ENCODE measurements around the gene RASD1.

RASD1 gene

DNA sequence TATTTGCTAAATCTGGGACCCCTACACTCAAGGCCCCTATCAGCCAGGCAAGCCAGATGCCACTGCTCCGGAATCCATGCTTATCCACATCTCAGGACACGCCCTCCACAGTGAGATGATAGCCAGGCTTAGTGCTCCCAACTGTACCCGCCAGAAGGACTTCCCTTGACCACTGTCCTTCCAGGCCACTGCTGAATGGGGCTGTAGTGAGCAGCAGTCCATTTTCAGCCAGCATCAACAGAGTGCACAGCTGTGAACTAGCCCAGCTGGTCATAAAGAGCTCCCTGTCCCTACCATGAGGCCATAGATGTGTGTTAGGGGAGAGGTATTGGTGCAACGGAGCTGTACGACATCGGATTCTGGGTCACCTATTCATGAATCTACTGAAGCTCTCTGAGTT is 32.4 kb downstream of the RASD1 start:
- no peak overlapping the region for H4K91ac ChIP-seq (ENCODE audit: low read depth, low read length, poor library complexity)
- no CpG with 5 or more reads among the region's 6 CpGs for WGBS, 2 donors (ENCODE audit: extremely low coverage in 2 of 2, insufficient read length in 2 of 2, insufficient replicate concordance in 1 of 2)

GRCh38 chr17:17462048-17462824 is 34.0 kb downstream of the RASD1 start:
- H3K4me2 ChIP-seq (ENCODE audit: insufficient read depth, low read length, poor library complexity, severe bottlenecking) = no peak overlapping the region
- H2AK5ac ChIP-seq (ENCODE audit: low read depth, low read length) = peak overlapping the region; percentile 56
- peak overlapping the region; percentile 38 for H3K14ac ChIP-seq (ENCODE audit: low read length)
- H3K4me3 ChIP-seq (ENCODE audit: low read length in 2 of 2) = no peak overlapping the region
- H2BK5ac ChIP-seq (ENCODE audit: low read length) = peak overlapping the region; percentile 24
- H4K8ac ChIP-seq (ENCODE audit: low read depth, low read length) = no peak overlapping the region
- H3K9me3 ChIP-seq (replicated peaks in 1 of 2; ENCODE audit: control insufficient read depth in 2 of 2, insufficient read depth in 1 of 2, low read depth in 1 of 2, low read length in 2 of 2) = peaks cover 0 to 3% of the 10 kb centered on the region in 2 donors
- no peak overlapping the region for H3K4ac ChIP-seq (ENCODE audit: low read length)
- WGBS, 2 donors (ENCODE audit: extremely low coverage in 2 of 2, insufficient read length in 2 of 2, insufficient replicate concordance in 1 of 2) = no CpG with 5 or more reads among the region's 15 CpGs
- peaks cover 0 to 4% of the 10 kb centered on the region in 2 donors for H3K4me1 ChIP-seq (ENCODE audit: control insufficient read depth in 2 of 2, insufficient read depth in 1 of 2, low read depth in 1 of 2, low read length in 2 of 2)
- peak overlapping the region; percentile 93 for H2BK120ac ChIP-seq (ENCODE audit: low read depth, low read length)
- H3K18ac ChIP-seq (ENCODE audit: low read length) = peak overlapping the region; percentile 82
- no peaks in the 10 kb centered on the region for H3K79me1 ChIP-seq (ENCODE audit: low read depth, low read length)
- H3K27ac ChIP-seq (replicated peaks; ENCODE audit: low read length) = no peak overlapping the region
- H3K27me3 ChIP-seq (ENCODE audit: control insufficient read depth in 3 of 3, insufficient read depth in 3 of 3, low read depth in 1 of 3, low read length in 3 of 3) = peaks cover 0 to 27% (median 0%) of the 10 kb centered on the region in 3 experiments
- H3K23ac ChIP-seq (ENCODE audit: low read depth, low read length, poor library complexity) = no peak overlapping the region
- H4K91ac ChIP-seq (ENCODE audit: low read depth, low read length, poor library complexity) = no peak overlapping the region
- no peak overlapping the region for H2AFZ ChIP-seq (ENCODE audit: low read length)
- no peaks in the 10 kb centered on the region for H3K36me3 ChIP-seq (replicated peaks in 1 of 2; ENCODE audit: control insufficient read depth in 2 of 2, insufficient read depth in 2 of 2, low read length in 2 of 2)
- H2BK15ac ChIP-seq (ENCODE audit: low read length) = no peak overlapping the region
- H2BK12ac ChIP-seq (ENCODE audit: low read length) = no peak overlapping the region
- H3K9ac ChIP-seq (ENCODE audit: low read depth, low read length, poor library complexity) = no peak overlapping the region
- DNase-seq (ENCODE audit: low spot score) = no peak

More for the DNA sequence above, 32.4 kb downstream of the RASD1 start:
- Histone ChIP-seq H3K4me3 (ENCODE audit: low read length in 2 of 2) (no peak overlapping the region), H4K8ac (ENCODE audit: low read depth, low read length) (no peak overlapping the region), H2BK12ac (ENCODE audit: low read length) (no peak overlapping the region), H3K9me3 (replicated peaks in 1 of 2; ENCODE audit: control insufficient read depth in 2 of 2, insufficient read depth in 1 of 2, low read depth in 1 of 2, low read length in 2 of 2) (peaks cover 0 to 3% of the 10 kb centered on the region in 2 donors), H3K23ac (ENCODE audit: low read depth, low read length, poor library complexity) (no peak overlapping the region), H3K36me3 (replicated peaks in 1 of 2; ENCODE audit: control insufficient read depth in 2 of 2, insufficient read depth in 2 of 2, low read length in 2 of 2) (no peaks in the 10 kb centered on the region), H2AK5ac (ENCODE audit: low read depth, low read length) (no peak overlapping the region), H3K27ac (replicated peaks; ENCODE audit: low read length) (no peak overlapping the region), H2BK15ac (ENCODE audit: low read length) (no peak overlapping the region), H3K79me1 (ENCODE audit: low read depth, low read length) (no peaks in the 10 kb centered on the region), H3K18ac (ENCODE audit: low read length) (no peak overlapping the region), H2BK120ac (ENCODE audit: low read depth, low read length) (no peak overlapping the region), H3K14ac (ENCODE audit: low read length) (no peak overlapping the region), H3K4me1 (ENCODE audit: control insufficient read depth in 2 of 2, insufficient read depth in 1 of 2, low read depth in 1 of 2, low read length in 2 of 2) (peaks cover 0 to 4% of the 10 kb centered on the region in 2 donors), H3K4me2 (ENCODE audit: insufficient read depth, low read length, poor library complexity, severe bottlenecking) (no peak overlapping the region), H2AFZ (ENCODE audit: low read length) (no peak overlapping the region), H3K27me3 (ENCODE audit: control insufficient read depth in 3 of 3, insufficient read depth in 3 of 3, low read depth in 1 of 3, low read length in 3 of 3) (peaks cover 0 to 31% (median 0%) of the 10 kb centered on the region in 3 experiments), H2BK5ac (ENCODE audit: low read length) (no peak overlapping the region), H3K4ac (ENCODE audit: low read length) (no peak overlapping the region), H3K9ac (ENCODE audit: low read depth, low read length, poor library complexity) (no peak overlapping the region)
- no peak for DNase-seq (ENCODE audit: low spot score)

GRCh38 chr17:17460038-17460437 is 36.2 kb downstream of the RASD1 start:
- Histone ChIP-seq H3K23ac (ENCODE audit: low read depth, low read length, poor library complexity) (peak overlapping the region; percentile 15), H2BK12ac (ENCODE audit: low read length) (no peak overlapping the region), H2BK15ac (ENCODE audit: low read length) (no peak overlapping the region), H3K9ac (ENCODE audit: low read depth, low read length, poor library complexity) (no peak overlapping the region), H3K4me2 (ENCODE audit: insufficient read depth, low read length, poor library complexity, severe bottlenecking) (no peak overlapping the region), H2BK120ac (ENCODE audit: low read depth, low read length) (no peak overlapping the region), H4K91ac (ENCODE audit: low read depth, low read length, poor library complexity) (no peak overlapping the region), H2AK5ac (ENCODE audit: low read depth, low read length) (no peak overlapping the region), H3K27ac (replicated peaks; ENCODE audit: low read length) (no peak overlapping the region), H4K8ac (ENCODE audit: low read depth, low read length) (no peak overlapping the region), H3K36me3 (replicated peaks in 1 of 2; ENCODE audit: control insufficient read depth in 2 of 2, insufficient read depth in 2 of 2, low read length in 2 of 2) (no peaks in the 10 kb centered on the region), H3K4me3 (ENCODE audit: low read length in 2 of 2) (peak overlapping the region in 1 of 2 donors; percentile 53), H3K79me1 (ENCODE audit: low read depth, low read length) (no peaks in the 10 kb centered on the region), H2BK5ac (ENCODE audit: low read length) (no peak overlapping the region), H2AFZ (ENCODE audit: low read length) (no peak overlapping the region), H3K9me3 (replicated peaks in 1 of 2; ENCODE audit: control insufficient read depth in 2 of 2, insufficient read depth in 1 of 2, low read depth in 1 of 2, low read length in 2 of 2) (peaks cover 0 to 3% of the 10 kb centered on the region in 2 donors), H3K14ac (ENCODE audit: low read length) (no peak overlapping the region), H3K27me3 (ENCODE audit: control insufficient read depth in 3 of 3, insufficient read depth in 3 of 3, low read depth in 1 of 3, low read length in 3 of 3) (peaks cover 0 to 17% (median 0%) of the 10 kb centered on the region in 3 experiments), H3K18ac (ENCODE audit: low read length) (no peak overlapping the region), H3K4ac (ENCODE audit: low read length) (no peak overlapping the region), H3K4me1 (ENCODE audit: control insufficient read depth in 2 of 2, insufficient read depth in 1 of 2, low read depth in 1 of 2, low read length in 2 of 2) (no peaks in the 10 kb centered on the region)
- 100% methylated on average over 2 of the region's 4 CpGs; no CpG with 5 or more reads in 1 of the 2 donors for WGBS, 2 donors (ENCODE audit: extremely low coverage in 2 of 2, insufficient read length in 2 of 2, insufficient replicate concordance in 1 of 2)
- DNase-seq (ENCODE audit: low spot score) = no peak

DNA sequence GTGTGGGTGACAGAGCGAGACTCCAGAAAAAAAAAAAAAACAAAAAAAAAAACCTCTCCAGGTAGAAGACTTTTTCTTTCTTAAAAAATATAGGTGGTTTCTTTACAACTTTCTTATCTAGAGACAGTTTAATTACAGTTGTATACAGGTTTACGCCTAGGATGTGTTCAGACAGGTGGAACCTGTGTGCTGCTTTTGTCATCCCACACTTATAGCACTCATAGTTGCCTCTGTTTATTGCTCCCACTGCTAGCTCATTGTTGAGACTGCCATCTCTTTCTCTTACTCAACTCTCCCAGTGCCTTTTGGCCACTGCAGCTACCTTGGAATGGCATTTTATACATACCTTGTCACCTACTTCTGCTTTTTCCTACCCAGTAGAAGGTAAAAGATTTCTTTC is 38.5 kb downstream of the RASD1 start:
- Histone ChIP-seq H4K8ac (ENCODE audit: low read depth, low read length) (no peak overlapping the region), H3K36me3 (replicated peaks in 1 of 2; ENCODE audit: control insufficient read depth in 2 of 2, insufficient read depth in 2 of 2, low read length in 2 of 2) (no peaks in the 10 kb centered on the region), H3K27me3 (ENCODE audit: control insufficient read depth in 3 of 3, insufficient read depth in 3 of 3, low read depth in 1 of 3, low read length in 3 of 3) (peaks cover 0 to 3% (median 0%) of the 10 kb centered on the region in 3 experiments), H3K27ac (replicated peaks; ENCODE audit: low read length) (no peak overlapping the region), H3K23ac (ENCODE audit: low read depth, low read length, poor library complexity) (no peak overlapping the region), H3K4me1 (ENCODE audit: control insufficient read depth in 2 of 2, insufficient read depth in 1 of 2, low read depth in 1 of 2, low read length in 2 of 2) (no peaks in the 10 kb centered on the region), H3K4me3 (ENCODE audit: low read length in 2 of 2) (no peak overlapping the region), H3K9ac (ENCODE audit: low read depth, low read length, poor library complexity) (no peak overlapping the region), H2BK120ac (ENCODE audit: low read depth, low read length) (no peak overlapping the region), H3K18ac (ENCODE audit: low read length) (no peak overlapping the region), H2BK5ac (ENCODE audit: low read length) (no peak overlapping the region), H3K79me1 (ENCODE audit: low read depth, low read length) (no peaks in the 10 kb centered on the region), H3K9me3 (replicated peaks in 1 of 2; ENCODE audit: control insufficient read depth in 2 of 2, insufficient read depth in 1 of 2, low read depth in 1 of 2, low read length in 2 of 2) (peaks cover 0 to 3% of the 10 kb centered on the region in 2 donors), H2AFZ (ENCODE audit: low read length) (no peak overlapping the region), H4K91ac (ENCODE audit: low read depth, low read length, poor library complexity) (no peak overlapping the region), H3K4me2 (ENCODE audit: insufficient read depth, low read length, poor library complexity, severe bottlenecking) (no peak overlapping the region), H2BK15ac (ENCODE audit: low read length) (no peak overlapping the region), H2AK5ac (ENCODE audit: low read depth, low read length) (no peak overlapping the region), H3K14ac (ENCODE audit: low read length) (no peak overlapping the region), H2BK12ac (ENCODE audit: low read length) (no peak overlapping the region), H3K4ac (ENCODE audit: low read length) (no peak overlapping the region)
- no CpG with 5 or more reads among the region's 2 CpGs for WGBS, 2 donors (ENCODE audit: extremely low coverage in 2 of 2, insufficient read length in 2 of 2, insufficient replicate concordance in 1 of 2)
- no peak for DNase-seq (ENCODE audit: low spot score)
